Stimulated activated CD8-positive, alpha-beta memory T cell treated with anti-CD3 and anti-CD28 coated beads, Interleukin-7, amount 100 ng/mL, for 48 hours (primary cell): ENCODE measurements around the gene B4GALT4.
"Not testable (repeated sequence)": the region's sequence is repeated elsewhere in the genome, so short reads cannot be mapped to it uniquely, and the experiment has no call there.

Source experiments
- DNase-seq, 2 donors: peaks; one replicate each; pipeline ENCODE4 v3.0.0-alpha.2; 2020; ENCODE audit warnings: low read depth in 1 of 2; ENCODE audit errors: extremely low read depth in 1 of 2

B4GALT4 gene

DNA sequence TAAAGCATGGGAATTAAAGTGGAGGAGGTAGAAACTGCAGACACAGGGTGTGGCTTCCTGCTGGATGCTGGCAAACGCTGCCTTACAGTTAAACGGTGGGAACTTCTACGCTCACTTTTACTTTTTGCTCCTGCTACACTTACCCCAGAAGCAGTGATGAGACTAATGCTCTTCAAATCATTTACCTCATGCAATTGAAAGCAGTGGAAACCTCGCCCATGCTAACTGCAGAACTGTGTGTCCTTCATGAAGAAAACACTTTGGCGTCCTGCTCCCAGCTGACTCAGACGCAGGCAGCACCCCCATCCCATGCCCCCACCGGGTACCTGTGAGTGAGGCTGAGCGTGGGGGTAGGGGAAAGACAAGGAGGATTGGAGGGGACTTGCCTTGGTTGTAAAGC lies 35.5 kb downstream of the B4GALT4 start:
- DNase-seq, result no peak

DNA sequence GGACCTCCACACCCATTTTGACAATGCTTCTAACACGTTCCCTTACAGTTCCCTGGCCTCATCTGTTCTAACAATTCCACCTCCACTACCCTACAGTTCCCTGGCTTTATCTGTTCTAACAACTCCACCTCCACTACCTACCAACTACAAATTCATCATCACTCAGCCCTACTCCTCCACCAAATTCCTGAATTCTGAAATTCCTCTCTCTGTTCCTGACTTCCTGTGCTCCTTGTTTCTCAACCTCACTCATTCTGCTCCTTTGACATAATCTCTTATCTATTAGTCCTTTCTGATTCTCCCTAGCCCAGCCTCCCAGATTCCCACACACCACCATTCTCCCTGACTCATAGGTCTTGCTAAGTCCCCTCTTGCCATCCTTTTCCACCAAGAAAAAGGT lies 44.8 kb downstream of the B4GALT4 start:
- DNase-seq, result no peak

DNA sequence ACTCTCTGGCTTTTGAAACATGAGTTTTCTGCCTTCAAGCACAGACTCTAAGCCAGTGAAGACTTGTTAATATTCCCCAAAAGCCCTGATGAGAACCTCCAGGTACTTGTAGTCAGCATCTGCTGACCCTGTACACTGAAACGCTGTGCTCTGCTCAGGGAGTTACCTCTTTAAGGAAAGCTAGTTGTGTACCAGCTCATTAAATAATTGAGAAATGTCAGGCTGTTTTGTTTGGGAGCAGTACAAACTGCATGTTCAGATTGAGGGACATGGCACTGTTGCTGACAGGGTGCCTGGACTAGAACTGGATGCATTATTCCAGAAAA lies 45.6 kb downstream of the B4GALT4 start:
- no peak for DNase-seq

DNA sequence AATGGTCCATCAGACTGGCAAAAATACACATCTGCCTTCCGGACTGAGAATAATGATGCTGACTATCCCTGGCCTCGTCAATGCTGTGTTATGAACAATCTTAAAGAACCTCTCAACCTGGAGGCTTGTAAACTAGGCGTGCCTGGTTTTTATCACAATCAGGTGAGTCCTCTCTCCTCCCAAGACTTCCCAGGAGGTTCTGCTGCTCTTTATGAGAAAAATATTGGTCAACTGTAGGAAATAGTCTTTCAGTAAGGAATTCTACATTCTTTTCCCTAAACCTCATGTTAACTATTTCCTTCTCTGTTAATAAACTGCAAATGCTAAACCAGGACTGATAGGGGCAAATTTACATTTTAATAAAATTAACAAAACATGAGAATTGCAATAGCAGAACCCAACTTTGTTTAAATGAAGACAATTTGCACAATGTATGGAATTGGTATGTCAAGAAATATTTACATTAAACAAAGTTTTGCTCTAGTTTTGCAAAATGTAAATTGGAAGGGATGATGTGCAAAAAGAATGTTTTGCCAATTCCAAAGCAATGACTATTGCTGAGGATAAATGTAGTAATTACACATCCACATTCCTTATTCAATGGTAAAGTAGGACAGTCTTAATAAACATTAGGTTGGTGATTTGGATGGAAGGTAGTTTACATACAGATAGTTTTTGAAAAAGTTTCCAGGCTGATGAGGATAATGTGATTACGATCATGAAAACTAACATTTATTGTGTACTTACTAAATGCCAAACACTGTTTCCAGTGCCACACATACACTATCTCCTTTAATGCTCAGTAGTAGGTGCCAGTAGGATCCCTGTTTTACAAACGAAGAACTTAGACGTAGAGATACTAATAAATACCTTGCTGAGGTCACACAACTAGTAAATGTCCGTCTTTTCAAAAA lies 46.2 kb downstream of the B4GALT4 start:
- no peak for DNase-seq

DNA sequence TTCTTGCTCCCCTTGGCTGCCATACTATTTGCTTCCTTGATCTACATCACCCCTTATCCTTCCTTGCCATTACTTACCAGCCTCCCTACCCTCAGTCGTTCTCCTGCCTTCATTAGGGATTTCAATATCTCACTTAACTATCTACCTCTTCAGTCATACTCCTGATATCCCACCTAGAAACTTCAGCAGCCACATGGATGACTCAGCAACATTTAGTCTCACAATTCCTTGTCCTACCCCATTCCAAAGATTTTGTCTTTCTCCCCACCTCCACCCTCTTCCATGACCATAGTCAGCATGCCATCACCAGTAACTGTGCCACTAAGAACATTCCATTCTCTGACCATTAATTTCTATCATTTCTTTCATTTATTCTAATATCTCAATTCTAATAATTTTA lies 48.9 kb downstream of the B4GALT4 start:
- no peak for DNase-seq

DNA sequence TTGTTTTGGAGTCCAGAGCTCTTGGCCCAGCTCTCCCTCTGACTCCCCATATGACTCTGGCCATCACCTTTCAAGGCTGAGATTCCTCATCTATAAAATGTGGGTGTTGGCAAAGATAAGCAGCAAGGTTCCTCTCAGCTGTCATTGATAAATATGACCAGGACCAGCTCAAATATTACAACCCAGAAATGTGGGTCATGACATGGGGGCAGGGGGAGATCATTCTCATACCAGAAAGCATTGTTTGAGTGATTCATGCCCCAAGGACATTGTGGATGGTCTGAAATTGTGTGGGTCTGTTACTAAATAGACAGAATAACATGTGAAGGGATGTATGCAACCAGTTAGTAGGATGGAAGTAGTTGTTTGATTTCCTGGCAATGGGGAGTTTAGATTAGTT lies 53.4 kb downstream of the B4GALT4 start:
- no peak for DNase-seq

DNA sequence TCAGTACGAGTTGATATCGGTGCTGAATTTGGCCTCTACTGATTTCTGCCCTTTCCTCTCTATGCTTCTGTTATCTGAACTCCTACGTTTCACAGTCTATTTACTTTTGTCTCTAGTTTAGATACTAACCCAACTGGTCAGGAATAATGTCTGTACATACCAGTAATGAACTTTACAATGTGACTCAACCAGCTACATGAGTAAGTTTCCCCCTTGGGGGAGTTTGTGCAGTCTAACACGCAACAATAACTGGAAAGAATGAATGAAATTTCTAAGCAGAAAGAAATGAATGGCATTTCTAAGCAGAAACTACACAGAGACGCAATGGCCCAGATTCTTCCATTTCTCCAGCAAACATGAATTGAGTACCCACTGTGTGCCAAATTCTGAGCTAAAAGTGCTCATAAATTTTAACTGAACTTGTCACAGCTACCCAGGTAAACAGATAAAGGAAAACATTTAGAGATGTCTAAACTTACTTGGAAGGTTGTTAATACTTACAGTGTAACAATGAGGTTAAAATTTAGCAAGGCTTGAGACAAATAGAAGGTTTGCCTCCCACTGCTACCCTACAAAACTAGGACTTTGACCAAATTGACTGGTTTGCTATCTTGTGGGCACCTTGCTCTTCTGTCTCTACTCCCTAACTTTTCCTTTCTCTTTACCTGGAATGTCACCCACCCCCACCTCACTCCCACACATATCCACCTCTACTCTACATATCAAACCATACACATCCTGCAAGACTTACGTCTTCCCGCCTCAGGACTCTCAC lies 55.7 kb downstream of the B4GALT4 start:
- no peak for DNase-seq

DNA sequence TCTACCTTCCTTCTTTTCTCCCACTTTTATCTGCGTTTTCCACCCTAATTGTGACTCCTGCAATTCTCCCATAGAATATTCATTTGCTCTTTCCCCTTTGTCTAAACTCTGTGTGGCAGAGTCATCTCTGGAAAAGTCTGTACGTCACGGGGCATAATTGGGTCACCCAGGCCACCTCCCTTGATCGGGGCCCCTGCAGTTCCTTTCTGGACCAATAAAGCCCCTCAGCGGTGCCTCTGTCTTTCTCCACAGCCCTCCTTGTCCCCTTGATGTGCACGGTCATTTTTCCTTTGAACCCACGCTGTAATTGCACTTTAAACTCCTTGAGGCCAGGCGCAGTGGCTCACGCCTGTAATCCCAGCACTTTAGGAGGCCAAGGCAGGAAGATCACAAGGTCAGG lies 56.6 kb downstream of the B4GALT4 start:
- no peak for DNase-seq

DNA sequence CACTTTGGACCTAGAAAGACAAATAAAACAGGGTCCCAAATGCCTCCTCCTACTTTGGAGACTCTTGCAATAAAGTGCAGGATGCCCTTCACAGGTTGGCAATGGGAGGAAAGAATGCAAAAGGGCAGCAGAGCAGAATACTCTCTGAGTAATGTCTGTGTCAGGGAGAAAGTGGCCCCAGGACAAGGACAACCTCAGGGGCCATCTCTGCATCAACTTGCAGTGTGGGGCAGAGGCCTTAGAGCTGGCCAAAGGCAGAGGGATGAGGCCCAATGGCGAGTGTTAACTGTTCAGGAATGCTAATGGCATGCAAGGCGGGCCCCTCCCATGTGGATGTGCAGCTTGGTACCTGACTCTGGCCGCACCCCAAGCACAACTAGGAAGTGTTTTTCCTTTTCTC lies 58.9 kb downstream of the B4GALT4 start:
- no peak for DNase-seq

DNA sequence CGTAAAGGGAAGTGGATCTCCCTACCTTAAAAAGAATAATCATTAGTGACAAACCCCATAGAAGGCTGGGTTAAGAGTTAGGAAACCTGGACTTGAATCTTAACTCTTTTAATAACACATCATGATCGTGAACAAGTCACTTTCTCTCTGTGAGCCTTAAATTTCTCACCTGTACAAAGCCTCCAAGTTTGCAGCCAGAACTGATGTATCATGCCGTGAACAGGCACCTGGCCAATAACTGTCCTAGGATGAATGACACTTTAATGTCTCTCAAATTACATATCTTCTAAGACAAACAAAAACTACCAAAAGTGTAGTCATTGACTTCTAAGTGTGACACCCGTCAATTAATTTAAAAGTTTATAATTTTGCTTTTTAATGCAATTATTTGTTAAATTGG lies 63.4 kb downstream of the B4GALT4 start:
- DNase-seq, result no peak

DNA sequence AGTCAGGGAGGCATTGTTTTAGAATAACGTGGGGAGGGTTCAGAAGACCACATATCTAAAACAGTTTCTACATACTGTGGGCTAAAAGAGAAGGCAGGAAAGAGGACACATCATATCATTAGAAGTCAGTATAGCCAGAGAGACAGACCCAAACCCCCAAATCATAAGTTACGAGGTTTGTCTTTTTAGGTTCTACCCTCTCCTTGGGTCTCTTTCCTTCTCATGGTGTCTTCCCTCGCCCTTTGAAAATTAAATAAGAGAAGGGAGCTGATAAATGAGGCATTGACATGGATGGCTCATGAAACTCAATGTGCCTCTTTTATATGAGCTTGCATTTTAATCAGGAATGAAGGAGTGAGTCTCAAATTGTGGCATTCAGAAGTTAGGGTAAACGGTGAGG lies 63.9 kb downstream of the B4GALT4 start:
- no peak for DNase-seq

DNA sequence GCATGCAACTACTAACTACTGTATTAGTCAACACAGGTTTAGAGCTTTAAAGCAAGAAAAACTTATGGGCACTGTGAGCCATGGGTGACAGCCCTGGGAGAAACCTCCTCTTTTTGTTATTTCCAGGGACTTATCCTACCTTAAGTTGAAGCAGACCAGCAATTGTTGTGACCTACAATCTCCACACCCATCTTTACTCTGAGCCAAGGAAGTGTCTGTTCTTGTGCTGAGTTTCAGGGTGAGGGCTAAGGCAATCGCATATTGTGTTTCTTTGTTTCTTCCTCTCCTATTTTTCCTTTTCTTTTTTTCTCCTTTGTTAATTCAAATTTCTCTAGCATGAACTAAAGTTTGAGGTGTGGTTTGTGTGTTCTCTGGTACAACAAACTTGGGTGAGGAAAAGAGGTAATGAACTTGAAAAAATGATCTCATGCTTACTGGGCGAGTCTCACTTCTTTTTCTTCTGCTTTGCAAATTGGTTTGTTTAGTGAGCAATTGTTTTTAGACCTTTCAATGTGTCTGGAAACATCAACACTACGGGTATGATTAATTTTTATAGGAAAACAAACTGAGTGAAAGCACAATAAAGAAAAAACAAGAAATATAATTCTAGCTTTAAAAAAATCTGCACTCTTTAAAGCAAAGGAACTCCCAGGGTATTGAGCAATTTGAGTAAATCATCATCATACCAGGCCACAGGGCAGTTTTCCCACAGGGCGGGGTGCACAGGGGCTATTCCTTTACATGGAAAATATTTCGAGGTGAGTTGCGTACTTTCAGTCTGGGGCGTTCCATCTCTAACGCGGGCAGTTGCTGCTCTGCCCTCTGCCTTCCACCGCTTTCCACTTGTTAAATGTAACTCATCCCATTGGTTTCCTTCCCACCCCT lies 64.6 kb downstream of the B4GALT4 start:
- no peak for DNase-seq

DNA sequence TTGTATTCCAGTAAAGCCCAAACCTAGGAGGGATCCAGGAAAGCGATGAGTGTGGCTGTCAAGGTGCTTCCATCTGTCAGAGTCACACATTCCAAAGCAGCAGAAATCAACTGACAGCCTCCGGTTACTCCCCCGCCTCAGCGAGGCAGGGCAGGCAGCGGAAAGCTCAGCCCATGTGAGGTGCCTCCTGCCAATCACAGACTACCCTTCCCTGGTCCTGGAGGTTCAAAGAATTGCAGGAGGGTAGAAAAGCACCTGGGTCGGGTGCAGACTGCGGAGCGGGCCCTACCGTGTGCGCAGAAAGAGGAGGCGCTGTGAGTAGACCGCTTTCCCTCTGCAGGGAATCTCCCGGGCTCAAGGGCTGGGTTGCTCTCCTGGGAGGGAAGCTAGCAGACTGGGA lies 67.4 kb downstream of the B4GALT4 start, which contains the start of gene UPK1B:
UPK1B (plus strand) TSS at position 274 of the 400 bp plus-strand sequence. CDS start 13,144 bp downstream, outside the sequence.
- no peak for DNase-seq

DNA sequence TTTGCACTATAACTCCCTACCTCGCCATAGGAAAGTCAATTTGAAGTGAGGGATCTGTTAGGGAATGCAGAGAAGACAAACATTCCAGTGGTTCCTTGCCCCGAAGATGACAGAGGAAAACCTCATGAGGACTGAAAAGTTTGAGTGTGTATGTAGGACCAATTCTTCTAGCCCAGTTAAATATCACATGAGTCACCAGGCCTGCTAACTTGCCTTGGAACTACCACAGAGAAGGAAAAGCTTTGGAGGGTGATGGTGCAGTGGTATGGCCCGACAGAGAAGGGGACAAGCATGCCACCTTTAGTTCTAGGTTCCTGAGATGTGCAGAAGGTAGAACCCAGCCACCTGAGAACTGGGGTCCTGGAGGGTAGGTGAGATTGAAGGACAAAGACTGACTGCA lies 69.9 kb downstream of the B4GALT4 start:
- DNase-seq, result no peak

DNA sequence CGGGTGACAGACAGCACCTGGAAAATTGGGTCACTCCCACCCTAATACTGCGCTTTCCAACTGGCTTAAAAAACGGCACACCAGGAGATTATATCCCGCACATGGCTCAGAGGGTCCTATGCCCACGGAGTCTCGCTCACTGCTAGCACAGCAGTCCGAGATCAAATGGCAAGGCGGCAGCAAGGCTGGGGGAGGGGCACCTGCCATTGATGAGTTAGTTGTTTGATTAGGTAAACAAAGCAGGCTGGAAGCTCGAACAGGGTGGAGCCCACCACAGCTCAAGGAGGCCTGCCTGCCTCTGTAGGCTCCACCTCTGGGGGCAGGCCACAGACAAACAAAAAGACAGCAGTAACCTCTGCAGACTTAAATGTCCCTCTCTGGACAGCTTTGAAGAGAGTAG lies 75.9 kb downstream of the B4GALT4 start:
- DNase-seq, result not testable (repeated sequence)
